Thymus (tissue), 2 donors: ENCODE data around the gene HTD2. TPM values are rescaled to one million over a fixed set of nuclear protein-coding genes. Genes with fewer than 3 reads are reported as not detected.

ENCODE experiments used
- polyA plus RNA-seq: library from polyadenylated mRNA; stranded (reverse); fragments of 200-250 nt; gene quantifications from one replicate; pipeline ENCODE4 v1.2.3, GENCODE V29; 2013
- total RNA-seq: library from RNA; stranded (reverse); fragments of 120-200 nt; gene quantifications from one replicate; pipeline ENCODE4 v1.2.4, GENCODE V29; 2013
- donor health status: healthy.

The HTD2 gene
- total and polyA plus RNA-seq, 2 donors, result 6.3 to 6.9 TPM

Other genes starting within 250 kb of the HTD2 start
- 52.0 TPM for gene DNASE1L3, start 95.5 kb upstream of the HTD2 start, total RNA-seq
- 12.9 TPM for gene DNASE1L3, start 95.5 kb upstream of the HTD2 start, polyA plus RNA-seq
- gene ABHD6, start 68.7 kb upstream of the HTD2 start, total RNA-seq, result 5.4 TPM
- 7.6 TPM for gene ABHD6, start 68.7 kb upstream of the HTD2 start, polyA plus RNA-seq
- 11.5 TPM for gene RPP14, start 275 bp upstream of the HTD2 start, total RNA-seq
- gene RPP14, start 275 bp upstream of the HTD2 start, polyA plus RNA-seq, result 11.5 TPM
- gene PXK, start 26.4 kb downstream of the HTD2 start, total RNA-seq, result 12.5 TPM
- gene PXK, start 26.4 kb downstream of the HTD2 start, polyA plus RNA-seq, result 13.6 TPM
- 74.4 TPM for gene PDHB, start 127.3 kb downstream of the HTD2 start, total RNA-seq
- gene PDHB, start 127.3 kb downstream of the HTD2 start, polyA plus RNA-seq, result 86.0 TPM
- gene KCTD6, start 185.6 kb downstream of the HTD2 start, total RNA-seq, result 8.6 TPM
- 27.7 TPM for gene KCTD6, start 185.6 kb downstream of the HTD2 start, polyA plus RNA-seq
- gene ACOX2, start 230.7 kb downstream of the HTD2 start, total RNA-seq, result 4.7 TPM
- gene ACOX2, start 230.7 kb downstream of the HTD2 start, polyA plus RNA-seq, result 12.2 TPM